SH-SY5Y (cell line): ENCODE measurements around the gene C10orf90.

Source experiments
- GATA2 ChIP-seq: IDR thresholded peaks from 2 replicates; pipeline ENCODE4 v1.6.1; 2011; ENCODE audit warnings: mild to moderate bottlenecking, low read depth, low read length
- GATA3 ChIP-seq: IDR thresholded peaks from 2 replicates; pipeline ENCODE4 v1.6.1; 2011; ENCODE audit warnings: low read depth, mild to moderate bottlenecking, low read length, moderate library complexity

DNA sequence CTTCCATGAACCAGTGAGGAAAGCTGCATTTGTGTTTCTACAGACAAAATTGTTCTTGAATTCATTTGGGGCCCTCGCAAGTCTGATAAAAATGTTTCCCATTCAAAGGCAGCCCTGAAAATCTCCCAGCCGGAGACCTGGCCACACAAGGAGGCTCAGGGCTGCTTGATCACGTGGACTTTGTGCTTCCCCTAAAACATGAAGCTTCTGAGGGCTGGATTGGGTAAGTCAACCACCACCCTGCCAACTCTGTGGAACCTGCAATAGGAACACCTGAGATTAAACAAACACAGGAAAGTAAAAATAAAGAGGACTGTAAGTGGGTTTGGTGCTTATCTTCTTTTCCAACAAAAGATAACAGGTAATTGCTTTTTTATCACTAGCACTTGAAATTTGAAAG, 133.8 kb downstream of the C10orf90 start:
- no peak for TF ChIP-seq GATA2
- TF ChIP-seq GATA3 = no peak
